22Rv1 (cell line): ENCODE data around the gene SMYD3.

Source experiments
- CTCF ChIP-seq: fragments of 450-650 bp; IDR thresholded peaks from 2 replicates; pipeline ENCODE4 v1.5.1; 2017; ENCODE audit warnings: mild to moderate bottlenecking
- ZFX ChIP-seq: fragments of 450-650 bp; IDR thresholded peaks from 2 replicates; pipeline ENCODE4 v1.6.1; 2017; ENCODE audit warnings: antibody characterized with exemption, borderline replicate concordance

GRCh38 chr1:246226041-246226440 is 281.0 kb downstream of the SMYD3 start:
- TF ChIP-seq CTCF (no peak), ZFX (no peak)
